Activated CD8-positive, alpha-beta T cell treated with anti-CD3 and anti-CD28 coated beads for 36 hours (primary cell): ENCODE results near the gene CCDC171. TPM values are rescaled to one million over a fixed set of nuclear protein-coding genes. Genes with fewer than 3 reads are reported as not detected.

Experiments used
- ATAC-seq: fragments of 200-7000 bp; cut with Tn5 transposase; one replicate; pipeline ENCODE4 v1.10.0; 2021; ENCODE audit warnings: mild to moderate bottlenecking, moderate library complexity
- CTCF ChIA-PET: fragments of 350-600 bp; sonication (Branson Sonifier 250); formaldehyde crosslinking; loops from one replicate; lab custom pipeline; 2021; ENCODE audit warnings: antibody characterized with exemption; lab: Charles Lee
- POLR2A ChIA-PET: fragments of 350-600 bp; sonication (Branson Sonifier 250); formaldehyde crosslinking; loops from one replicate; lab custom pipeline; 2021; ENCODE audit warnings: antibody characterized with exemption; lab: Charles Lee
- DNase-seq: peaks from one replicate; pipeline ENCODE4 v3.0.0-alpha.2; 2020
- H3K27ac Mint-ChIP-seq: one replicate; pipeline ENCODE4 v1.8.0; 2021; ENCODE audit warnings: mild to moderate bottlenecking, mixed read lengths
- H3K27me3 Mint-ChIP-seq: one replicate; pipeline ENCODE4 v1.8.0; 2021; ENCODE audit warnings: mixed read lengths
- H3K36me3 Mint-ChIP-seq: one replicate; pipeline ENCODE4 v1.8.0; 2021; ENCODE audit warnings: low read depth, mixed read lengths
- H3K4me1 Mint-ChIP-seq: one replicate; pipeline ENCODE4 v1.8.0; 2021; ENCODE audit warnings: low read depth, mixed read lengths
- H3K4me3 Mint-ChIP-seq: one replicate; pipeline ENCODE4 v1.8.0; 2021; ENCODE audit warnings: mild to moderate bottlenecking, moderate library complexity, mixed read lengths
- H3K9me3 Mint-ChIP-seq: one replicate; pipeline ENCODE4 v1.8.0; 2021; ENCODE audit warnings: mixed read lengths
- CTCF ChIP-seq: fragments of 200-600 bp; IDR thresholded peaks from one replicate; pipeline ENCODE4 v1.8.0; 2022; ENCODE audit warnings: antibody characterized with exemption, mild to moderate bottlenecking
- intact Hi-C: fragments of 100-400 bp; cut with micrococcal nuclease; formaldehyde crosslinking; loops from one replicate; pipeline ENCODE4 v1.10.0; 2022
- total RNA-seq, 2 experiments: library from RNA; stranded (reverse); gene quantifications; one replicate each; pipeline ENCODE4 v1.2.3, GENCODE V29; 2021

The CCDC171 gene
- total RNA-seq, 2 experiments from 2014 or later = 2.1 to 2.3 TPM

GRCh38 chr9:15725953-15726352 is 173.1 kb downstream of the CCDC171 start:
- ATAC-seq (no peak), DNase-seq (no peak)
- intact Hi-C loops = no loop called here
- Mint-ChIP-seq H3K4me3 (no peak overlapping the region), H3K27ac (no peak overlapping the region), H3K27me3 (no peaks in the 10 kb centered on the region), H3K9me3 (no peaks in the 10 kb centered on the region), H3K4me1 (peaks cover 2% of the 10 kb centered on the region), H3K36me3 (no peaks in the 10 kb centered on the region)
- ChIA-PET POLR2A (no interaction called here), CTCF (no interaction called here)
- TF ChIP-seq CTCF = no peak

GRCh38 chr9:15729507-15729906 is 176.7 kb downstream of the CCDC171 start:
- ChIA-PET POLR2A (no interaction called here), CTCF (no interaction called here)
- DNase-seq (no peak), ATAC-seq (no peak)
- Mint-ChIP-seq H3K36me3 (no peaks in the 10 kb centered on the region), H3K27me3 (no peaks in the 10 kb centered on the region), H3K9me3 (no peaks in the 10 kb centered on the region), H3K4me1 (peaks cover 2% of the 10 kb centered on the region), H3K4me3 (no peak overlapping the region), H3K27ac (no peak overlapping the region)
- no peak for TF ChIP-seq CTCF
- intact Hi-C loops = no loop called here

- no peak for TF ChIP-seq CTCF
- Mint-ChIP-seq H3K4me3 (no peak overlapping the region), H3K4me1 (no peaks in the 10 kb centered on the region), H3K9me3 (no peaks in the 10 kb centered on the region), H3K27ac (no peak overlapping the region), H3K36me3 (no peaks in the 10 kb centered on the region), H3K27me3 (no peaks in the 10 kb centered on the region)
- DNase-seq = no peak
- intact Hi-C loops = no loop called here
- CTCF ChIA-PET = no interaction called here
- no peak for ATAC-seq
- POLR2A ChIA-PET = no interaction called here
Measured at GRCh38 chr9:15735083-15735857, 182.4 kb downstream of the CCDC171 start.

- Mint-ChIP-seq H3K4me1 (no peaks in the 10 kb centered on the region), H3K4me3 (no peak overlapping the region), H3K9me3 (no peaks in the 10 kb centered on the region), H3K27ac (no peak overlapping the region), H3K27me3 (no peaks in the 10 kb centered on the region), H3K36me3 (no peaks in the 10 kb centered on the region)
- ChIA-PET CTCF (no interaction called here), POLR2A (no interaction called here)
- ATAC-seq = no peak
- intact Hi-C loops = no loop called here
- no peak for TF ChIP-seq CTCF
- no peak for DNase-seq
Measured at GRCh38 chr9:15736569-15736968, 183.7 kb downstream of the CCDC171 start.

- DNase-seq = no peak
- intact Hi-C loops = no loop called here
- Mint-ChIP-seq H3K36me3 (no peaks in the 10 kb centered on the region), H3K27me3 (no peaks in the 10 kb centered on the region), H3K4me1 (no peaks in the 10 kb centered on the region), H3K9me3 (no peaks in the 10 kb centered on the region), H3K4me3 (no peak overlapping the region), H3K27ac (no peak overlapping the region)
- CTCF ChIA-PET = no interaction called here
- ATAC-seq = no peak
- TF ChIP-seq CTCF = no peak
- POLR2A ChIA-PET = no interaction called here
Measured at GRCh38 chr9:15738011-15738410, 185.2 kb downstream of the CCDC171 start.
